Glutamatergic neuron (in vitro differentiated cells): Measurements from ENCODE around the gene SZT2. TPM values are rescaled to one million over a fixed set of nuclear protein-coding genes. Genes with fewer than 3 reads are reported as not detected.
A peak's percentile ranks its signal among the peaks of the same experiment; 100 is the strongest.

ENCODE experiments used
- DNase-seq: peaks from one replicate; pipeline ENCODE4 v3.0.0; 2022
- H3K27ac Mint-ChIP-seq: one replicate; pipeline ENCODE4 v1.8.0; 2020; ENCODE audit warnings: mild to moderate bottlenecking, mixed read lengths, inconsistent platforms; ENCODE audit not compliant: unreplicated experiment
- H3K27me3 Mint-ChIP-seq: one replicate; pipeline ENCODE4 v1.8.0; 2020; ENCODE audit warnings: mild to moderate bottlenecking, moderate library complexity, mixed read lengths, inconsistent platforms; ENCODE audit not compliant: unreplicated experiment
- H3K36me3 Mint-ChIP-seq: one replicate; pipeline ENCODE4 v1.8.0; 2020; ENCODE audit warnings: mild to moderate bottlenecking, mixed read lengths, inconsistent platforms; ENCODE audit not compliant: unreplicated experiment
- H3K4me1 Mint-ChIP-seq: one replicate; pipeline ENCODE4 v1.8.0; 2020; ENCODE audit warnings: mild to moderate bottlenecking, low read depth, mixed read lengths, inconsistent platforms; ENCODE audit not compliant: unreplicated experiment
- H3K4me3 Mint-ChIP-seq: one replicate; pipeline ENCODE4 v1.8.0; 2020; ENCODE audit warnings: mild to moderate bottlenecking, mixed read lengths, inconsistent platforms; ENCODE audit not compliant: unreplicated experiment
- H3K9me3 Mint-ChIP-seq: one replicate; pipeline ENCODE4 v1.8.0; 2020; ENCODE audit warnings: mild to moderate bottlenecking, moderate library complexity, mixed read lengths, inconsistent platforms; ENCODE audit not compliant: unreplicated experiment
- total RNA-seq: library from RNA; stranded (reverse); fragmentation: NEBNext Ultra II Directional; extraction: Animal tissue kit (Norgen Biotek cat#: 25700); gene quantifications from one replicate; pipeline ENCODE4 v1.2.1, GENCODE V29; 2021; ENCODE audit not compliant: unreplicated experiment
- TF ChIP-seq, protein P1 (sequence below): fragments of 200-600 bp; sonication (generic); IDR thresholded peaks from one replicate; pipeline ENCODE4 v1.5.0; 2021; ENCODE audit not compliant: partially characterized antibody, unreplicated experiment

Gene SZT2
- total RNA-seq, 1 donor from 2014 or later = 85.3 TPM

- DNase-seq = no peak
- Mint-ChIP-seq H3K9me3 (peaks cover 20% of the 10 kb centered on the region), H3K4me3 (no peak overlapping the region), H3K27ac (no peak overlapping the region), H3K27me3 (peaks cover 18% of the 10 kb centered on the region), H3K4me1 (peaks cover 13% of the 10 kb centered on the region), H3K36me3 (peaks cover 19% of the 10 kb centered on the region)
- TF ChIP-seq, protein P1, sequence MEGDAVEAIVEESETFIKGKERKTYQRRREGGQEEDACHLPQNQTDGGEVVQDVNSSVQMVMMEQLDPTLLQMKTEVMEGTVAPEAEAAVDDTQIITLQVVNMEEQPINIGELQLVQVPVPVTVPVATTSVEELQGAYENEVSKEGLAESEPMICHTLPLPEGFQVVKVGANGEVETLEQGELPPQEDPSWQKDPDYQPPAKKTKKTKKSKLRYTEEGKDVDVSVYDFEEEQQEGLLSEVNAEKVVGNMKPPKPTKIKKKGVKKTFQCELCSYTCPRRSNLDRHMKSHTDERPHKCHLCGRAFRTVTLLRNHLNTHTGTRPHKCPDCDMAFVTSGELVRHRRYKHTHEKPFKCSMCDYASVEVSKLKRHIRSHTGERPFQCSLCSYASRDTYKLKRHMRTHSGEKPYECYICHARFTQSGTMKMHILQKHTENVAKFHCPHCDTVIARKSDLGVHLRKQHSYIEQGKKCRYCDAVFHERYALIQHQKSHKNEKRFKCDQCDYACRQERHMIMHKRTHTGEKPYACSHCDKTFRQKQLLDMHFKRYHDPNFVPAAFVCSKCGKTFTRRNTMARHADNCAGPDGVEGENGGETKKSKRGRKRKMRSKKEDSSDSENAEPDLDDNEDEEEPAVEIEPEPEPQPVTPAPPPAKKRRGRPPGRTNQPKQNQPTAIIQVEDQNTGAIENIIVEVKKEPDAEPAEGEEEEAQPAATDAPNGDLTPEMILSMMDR = no peak
Observed at GRCh38 chr1:43450251-43450941, 60.7 kb downstream of the SZT2 start.

DNA sequence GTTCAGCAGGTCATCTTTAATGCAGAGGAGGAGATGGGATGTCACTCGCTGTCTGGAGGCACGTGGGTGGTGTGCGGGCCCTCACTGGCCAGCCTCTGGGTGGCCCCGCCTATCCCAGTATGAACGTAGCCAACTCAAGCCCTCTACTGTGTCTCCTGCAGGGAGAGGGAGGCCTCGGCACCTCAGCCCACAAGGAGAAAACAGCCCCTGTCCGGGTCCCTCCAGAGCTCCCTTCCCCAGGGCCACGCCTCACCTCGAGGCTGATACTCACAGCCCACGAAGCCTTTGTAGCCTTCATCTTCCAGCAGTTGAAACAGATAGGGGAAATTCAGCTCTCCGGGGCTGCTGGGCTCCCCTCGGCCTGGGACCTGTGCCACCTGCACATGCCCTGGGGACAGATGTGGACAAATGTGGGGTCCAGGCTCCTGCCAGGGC is 61.5 kb downstream of the SZT2 start:
- H3K27me3 Mint-ChIP-seq = peaks cover 16% of the 10 kb centered on the region
- H3K27ac Mint-ChIP-seq = no peak overlapping the region
- peaks cover 13% of the 10 kb centered on the region for H3K4me1 Mint-ChIP-seq
- peaks cover 22% of the 10 kb centered on the region for H3K9me3 Mint-ChIP-seq
- TF ChIP-seq, protein P1 = no peak
- peaks cover 18% of the 10 kb centered on the region for H3K36me3 Mint-ChIP-seq
- DNase-seq = no peak
- no peak overlapping the region for H3K4me3 Mint-ChIP-seq

- Mint-ChIP-seq H3K9me3 (peaks cover 22% of the 10 kb centered on the region), H3K4me1 (peaks cover 13% of the 10 kb centered on the region), H3K4me3 (peak overlapping the region; percentile 76), H3K27me3 (peaks cover 11% of the 10 kb centered on the region), H3K36me3 (peaks cover 11% of the 10 kb centered on the region), H3K27ac (peak overlapping the region; percentile 43)
- TF ChIP-seq, protein P1 = no peak
- no peak for DNase-seq
Observed at GRCh38 chr1:43451701-43452532, 62.2 kb downstream of the SZT2 start.

GRCh38 chr1:43452789-43453441 is 63.2 kb downstream of the SZT2 start:
- TF ChIP-seq, protein P1 = no peak
- peaks cover 7% of the 10 kb centered on the region for H3K36me3 Mint-ChIP-seq
- DNase-seq = no peak
- peaks cover 22% of the 10 kb centered on the region for H3K9me3 Mint-ChIP-seq
- H3K27me3 Mint-ChIP-seq = peaks cover 11% of the 10 kb centered on the region
- H3K4me1 Mint-ChIP-seq = peaks cover 13% of the 10 kb centered on the region
- peak overlapping the region; percentile 15 for H3K27ac Mint-ChIP-seq
- H3K4me3 Mint-ChIP-seq = peak overlapping the region; percentile 76
